Bronchial epithelial cell (primary cell): ENCODE data around the gene S100A7. TPM values are rescaled to one million over a fixed set of nuclear protein-coding genes. Genes with fewer than 3 reads are reported as not detected.
"Not testable (repeated sequence)": the region's sequence is repeated elsewhere in the genome, so short reads cannot be mapped to it uniquely, and the experiment has no call there.

Experiments used
- DNase-seq: peaks from one replicate; pipeline ENCODE4 v3.0.0-alpha.2; 2010; ENCODE audit warnings: low read depth
- FAIRE-seq: peaks from 2 replicates; lab custom pipeline; 2011; peaks lifted over from hg19 to GRCh38; lab: Jason Lieb, UNC
- H3K27me3 ChIP-seq: 2 replicates; pipeline ENCODE4 v1.5.1; 2011; ENCODE audit warnings: low read length; ENCODE audit not compliant: control insufficient read depth, insufficient read depth
- H3K36me3 ChIP-seq: 2 replicates; pipeline ENCODE4 v1.5.1; 2011; ENCODE audit warnings: low read length; ENCODE audit not compliant: control insufficient read depth, insufficient read depth
- H3K4me3 ChIP-seq: 2 replicates; pipeline ENCODE4 v1.5.1; 2011; ENCODE audit warnings: mild to moderate bottlenecking, low read depth, low read length, control low read depth
- total RNA-seq: library from RNA; depleted of rRNA; stranded (reverse); fragments of >200 nt; gene quantifications from 2 replicates; pipeline ENCODE4 v1.2.1, GENCODE V29; 2014
- TF ChIP-seq, protein P1 (sequence below): IDR thresholded peaks from 2 replicates; pipeline ENCODE4 v1.5.1; 2011; ENCODE audit warnings: mild to moderate bottlenecking, moderate library complexity, low read length, control low read depth, inconsistent platforms; ENCODE audit not compliant: insufficient read depth, severe bottlenecking

S100A7 gene
- total RNA-seq, 1 donor from 2014 or later = not detected

DNA sequence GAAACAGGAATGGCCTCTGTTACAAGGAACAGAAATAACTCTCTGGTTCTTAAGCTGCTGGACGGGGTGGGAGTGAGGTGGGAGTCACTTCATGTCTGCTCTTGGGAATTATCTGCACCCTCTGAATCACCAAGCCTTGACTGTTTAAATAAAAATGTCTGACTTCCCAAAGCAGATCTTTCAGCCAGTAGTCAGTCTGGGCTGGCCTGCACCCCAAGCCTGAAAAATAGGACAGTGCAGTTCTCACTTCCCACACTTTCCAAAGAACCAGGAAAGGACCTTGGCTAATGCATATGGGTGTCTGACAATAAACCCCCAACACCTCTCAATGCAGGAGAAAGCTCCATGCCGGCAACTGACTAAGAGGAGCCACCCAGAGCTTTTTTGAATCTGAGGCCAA lies 796 bp downstream of the S100A7 start:
- TF ChIP-seq, protein P1, sequence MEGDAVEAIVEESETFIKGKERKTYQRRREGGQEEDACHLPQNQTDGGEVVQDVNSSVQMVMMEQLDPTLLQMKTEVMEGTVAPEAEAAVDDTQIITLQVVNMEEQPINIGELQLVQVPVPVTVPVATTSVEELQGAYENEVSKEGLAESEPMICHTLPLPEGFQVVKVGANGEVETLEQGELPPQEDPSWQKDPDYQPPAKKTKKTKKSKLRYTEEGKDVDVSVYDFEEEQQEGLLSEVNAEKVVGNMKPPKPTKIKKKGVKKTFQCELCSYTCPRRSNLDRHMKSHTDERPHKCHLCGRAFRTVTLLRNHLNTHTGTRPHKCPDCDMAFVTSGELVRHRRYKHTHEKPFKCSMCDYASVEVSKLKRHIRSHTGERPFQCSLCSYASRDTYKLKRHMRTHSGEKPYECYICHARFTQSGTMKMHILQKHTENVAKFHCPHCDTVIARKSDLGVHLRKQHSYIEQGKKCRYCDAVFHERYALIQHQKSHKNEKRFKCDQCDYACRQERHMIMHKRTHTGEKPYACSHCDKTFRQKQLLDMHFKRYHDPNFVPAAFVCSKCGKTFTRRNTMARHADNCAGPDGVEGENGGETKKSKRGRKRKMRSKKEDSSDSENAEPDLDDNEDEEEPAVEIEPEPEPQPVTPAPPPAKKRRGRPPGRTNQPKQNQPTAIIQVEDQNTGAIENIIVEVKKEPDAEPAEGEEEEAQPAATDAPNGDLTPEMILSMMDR = no peak
- H3K4me3 ChIP-seq = no peak overlapping the region
- peaks cover 8% of the 10 kb centered on the region for H3K27me3 ChIP-seq
- no peak for FAIRE-seq
- H3K36me3 ChIP-seq = no peaks in the 10 kb centered on the region
- no peak for DNase-seq

DNA sequence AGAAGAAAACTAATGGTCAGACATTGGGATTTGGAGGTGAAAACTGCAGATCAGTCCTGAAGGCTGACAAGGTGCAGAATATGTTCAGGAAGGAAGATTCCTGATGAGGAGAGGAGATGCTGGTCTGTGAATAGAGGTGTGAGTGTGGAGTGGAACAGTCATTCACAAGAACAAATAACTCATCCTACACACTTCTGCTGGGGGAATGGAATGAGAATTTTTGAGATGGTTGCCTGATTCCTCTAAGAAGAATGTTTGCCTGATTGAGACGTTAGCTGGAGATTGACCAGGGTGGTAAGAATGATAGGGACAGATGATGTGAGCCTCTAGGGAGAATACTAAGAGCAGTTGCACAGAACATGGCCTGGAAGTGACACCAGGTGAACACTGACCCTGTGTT lies 4.1 kb downstream of the S100A7 start:
- FAIRE-seq (no peak), DNase-seq (no peak)
- no peaks in the 10 kb centered on the region for H3K36me3 ChIP-seq
- TF ChIP-seq, protein P1 = no peak
- H3K4me3 ChIP-seq = no peak overlapping the region
- peaks cover 8% of the 10 kb centered on the region for H3K27me3 ChIP-seq

DNA sequence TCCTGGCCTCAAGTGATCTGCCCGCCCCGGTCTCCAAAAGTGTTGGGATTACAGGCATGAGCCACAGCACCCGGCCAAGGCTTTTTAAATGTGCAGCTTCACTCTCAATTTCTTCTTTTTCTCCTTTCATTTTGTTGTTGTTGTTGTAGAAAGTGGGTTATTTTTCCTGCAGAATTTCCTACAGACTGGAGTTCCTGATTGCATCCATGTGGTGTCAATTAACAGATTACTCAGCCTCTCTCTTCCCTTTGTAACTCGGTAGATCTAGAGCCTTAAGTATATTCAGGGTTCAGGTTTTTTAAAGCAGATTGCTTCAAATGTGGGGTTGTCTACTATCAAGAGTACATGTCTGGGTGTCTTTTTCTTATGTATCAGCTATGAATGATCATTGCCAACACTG lies 11.6 kb downstream of the S100A7 start:
- peak; percentile 96 for FAIRE-seq
- DNase-seq, H3K4me3 ChIP-seq, H3K36me3 ChIP-seq, H3K27me3 ChIP-seq: not testable (repeated sequence)

DNA sequence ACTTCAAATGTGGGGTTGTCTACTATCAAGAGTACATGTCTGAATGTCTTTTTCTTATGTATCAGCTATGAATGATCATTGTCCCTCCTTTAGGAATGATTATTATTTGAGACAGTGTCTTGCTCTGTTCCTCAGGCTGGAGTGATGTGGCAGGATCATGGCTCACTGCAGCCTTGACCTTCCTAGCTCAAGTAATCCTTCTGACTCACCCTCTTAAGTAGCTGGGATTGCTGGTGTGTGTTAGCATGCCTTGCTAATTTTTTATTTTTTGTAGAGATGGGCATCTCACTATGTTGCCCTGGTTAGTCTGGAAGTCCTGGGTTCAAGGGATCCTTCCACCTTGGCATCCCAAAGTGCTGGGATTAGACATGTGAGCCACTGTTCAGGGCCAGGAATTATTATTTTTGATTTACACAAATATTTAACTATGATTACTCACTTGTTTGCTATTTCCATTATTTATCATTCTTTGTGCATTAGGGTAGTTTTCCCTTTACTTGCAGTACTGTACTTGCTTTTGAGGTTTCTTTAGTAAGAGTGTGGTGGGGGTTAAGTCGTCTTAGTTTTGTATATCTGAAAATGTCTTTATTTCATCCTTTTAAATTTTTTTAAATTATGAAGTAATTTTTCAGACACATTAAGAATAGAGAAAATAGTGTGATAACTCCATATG lies 12.8 kb downstream of the S100A7 start:
- Histone ChIP-seq H3K4me3 (no peak overlapping the region), H3K27me3 (peaks cover 1% of the 10 kb centered on the region), H3K36me3 (no peaks in the 10 kb centered on the region)
- FAIRE-seq (peak; percentile 7), DNase-seq (peak; percentile 79)
- TF ChIP-seq, protein P1 = no peak

DNA sequence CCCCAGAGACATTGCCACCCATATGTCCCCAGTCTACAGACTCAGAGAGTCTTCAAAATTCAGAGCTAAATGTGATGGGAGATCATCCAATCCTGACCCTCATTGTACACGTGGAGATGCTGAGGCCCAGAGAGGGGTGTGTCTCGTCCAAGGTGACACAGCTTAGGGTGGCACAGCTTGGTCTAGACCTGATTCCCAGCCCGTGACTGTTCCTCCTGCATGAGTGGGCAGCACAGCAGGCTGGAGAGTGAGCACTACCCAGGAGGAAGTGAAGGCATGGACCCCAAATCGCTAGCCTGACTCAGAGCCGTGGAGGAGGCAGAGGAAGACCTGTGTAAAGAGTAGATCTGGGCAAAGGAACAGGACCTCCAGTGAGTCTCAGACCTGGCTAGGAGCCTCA lies 16.4 kb downstream of the S100A7 start:
- FAIRE-seq = no peak
- Histone ChIP-seq H3K4me3 (no peak overlapping the region), H3K27me3 (peaks cover 3% of the 10 kb centered on the region), H3K36me3 (no peaks in the 10 kb centered on the region)
- TF ChIP-seq, protein P1 = no peak
- no peak for DNase-seq

DNA sequence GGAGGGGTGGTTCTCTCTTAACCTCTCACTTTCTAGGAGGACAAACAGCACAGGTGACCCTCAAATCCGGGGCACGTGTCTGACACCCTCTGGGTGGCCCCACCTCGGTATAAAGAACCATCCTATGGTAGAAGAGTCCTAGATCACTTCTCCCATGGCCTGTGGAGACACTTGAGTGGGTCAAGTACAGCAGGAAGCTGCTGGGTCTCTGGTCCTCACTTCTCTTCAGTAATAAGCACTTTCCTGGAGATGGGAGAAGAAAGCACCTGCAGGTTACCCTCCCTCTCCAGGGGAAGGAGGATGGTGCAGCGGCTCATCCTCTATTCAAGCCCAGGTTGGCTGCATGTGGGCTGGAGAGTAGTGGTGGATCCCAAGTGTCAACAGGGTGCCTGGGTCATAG lies 17.0 kb downstream of the S100A7 start:
- DNase-seq (no peak), FAIRE-seq (no peak)
- Histone ChIP-seq H3K27me3 (peaks cover 3% of the 10 kb centered on the region), H3K36me3 (no peaks in the 10 kb centered on the region), H3K4me3 (no peak overlapping the region)
- TF ChIP-seq, protein P1 = no peak
